Uterus (tissue), 2 donors: ENCODE data around the gene RNU6-8.
A peak's percentile ranks its signal among the peaks of the same experiment; 100 is the strongest.

ENCODE experiments used
- POLR2A ChIP-seq, 2 donors: fragments of 450-650 bp; IDR thresholded peaks; one replicate each; pipeline ENCODE4 v1.6.1; 2016; ENCODE audit warnings: antibody characterized with exemption in 2 of 2, mild to moderate bottlenecking in 1 of 2, moderate library complexity in 1 of 2
- TF ChIP-seq, protein P1 (sequence below), 4 experiments: fragments of 200-600 bp in 2 of 4; fragments of 450-650 bp in 2 of 4; sonication (generic) in 2 of 4; IDR thresholded peaks; one replicate each; pipeline ENCODE4 v1.5.1; 2016 to 2019; ENCODE audit warnings: antibody characterized with exemption in 4 of 4, mild to moderate bottlenecking in 2 of 4, moderate library complexity in 1 of 4

DNA sequence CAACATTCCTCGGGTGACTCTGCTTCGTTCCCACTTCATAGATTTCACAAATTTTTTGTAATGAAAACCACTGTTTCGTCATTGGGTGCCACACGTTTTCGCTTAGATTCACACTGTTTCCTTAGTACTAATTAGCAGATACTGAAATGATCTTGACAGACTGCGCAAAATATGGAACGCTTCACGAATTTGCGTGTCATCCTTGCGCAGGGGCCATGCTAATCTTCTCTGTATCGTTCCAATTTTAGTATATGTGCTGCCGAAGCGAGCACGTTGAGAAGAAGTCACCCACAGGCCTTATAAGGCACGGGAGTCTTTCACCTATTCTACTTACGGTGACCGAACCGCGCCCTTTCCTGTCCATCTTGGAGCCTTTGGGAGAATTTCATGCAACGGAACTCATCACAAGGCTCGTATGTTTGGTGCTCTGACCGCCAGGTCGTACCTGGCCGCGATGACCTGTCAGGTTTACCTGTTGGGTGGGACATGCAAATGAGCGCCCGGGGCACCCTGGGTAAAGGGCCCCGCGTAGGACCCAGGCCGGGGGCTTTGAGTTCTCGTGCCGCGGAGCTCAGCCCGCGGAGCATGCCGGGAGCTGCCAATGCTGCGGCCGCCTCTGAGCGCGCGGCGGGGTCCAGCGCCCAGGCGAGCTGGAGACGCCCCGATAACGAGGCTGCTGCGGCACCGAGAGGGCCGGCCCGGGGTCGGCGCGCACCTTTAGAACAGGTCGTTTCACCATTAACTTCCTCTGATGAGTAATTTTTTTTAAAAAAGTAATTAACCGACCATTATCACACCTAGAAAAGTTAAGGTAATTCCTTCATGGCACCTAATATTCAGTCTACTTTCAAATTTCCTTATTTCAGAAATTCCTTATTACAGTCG is at the start of gene RNU6-8:
- TF ChIP-seq, protein P1, sequence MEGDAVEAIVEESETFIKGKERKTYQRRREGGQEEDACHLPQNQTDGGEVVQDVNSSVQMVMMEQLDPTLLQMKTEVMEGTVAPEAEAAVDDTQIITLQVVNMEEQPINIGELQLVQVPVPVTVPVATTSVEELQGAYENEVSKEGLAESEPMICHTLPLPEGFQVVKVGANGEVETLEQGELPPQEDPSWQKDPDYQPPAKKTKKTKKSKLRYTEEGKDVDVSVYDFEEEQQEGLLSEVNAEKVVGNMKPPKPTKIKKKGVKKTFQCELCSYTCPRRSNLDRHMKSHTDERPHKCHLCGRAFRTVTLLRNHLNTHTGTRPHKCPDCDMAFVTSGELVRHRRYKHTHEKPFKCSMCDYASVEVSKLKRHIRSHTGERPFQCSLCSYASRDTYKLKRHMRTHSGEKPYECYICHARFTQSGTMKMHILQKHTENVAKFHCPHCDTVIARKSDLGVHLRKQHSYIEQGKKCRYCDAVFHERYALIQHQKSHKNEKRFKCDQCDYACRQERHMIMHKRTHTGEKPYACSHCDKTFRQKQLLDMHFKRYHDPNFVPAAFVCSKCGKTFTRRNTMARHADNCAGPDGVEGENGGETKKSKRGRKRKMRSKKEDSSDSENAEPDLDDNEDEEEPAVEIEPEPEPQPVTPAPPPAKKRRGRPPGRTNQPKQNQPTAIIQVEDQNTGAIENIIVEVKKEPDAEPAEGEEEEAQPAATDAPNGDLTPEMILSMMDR (IDR thresholded peaks at IDR 0.05) = no peak
- TF ChIP-seq POLR2A (IDR thresholded peaks at IDR 0.05) = peak in 1 of 2 donors; percentile 69
